ENCODE measurements around the gene PPP6C.

- TF ChIP-seq CTCF (IDR thresholded peaks at IDR 0.05; ENCODE audit: extremely low read depth in 1 of 2, insufficient read depth in 1 of 2, low read depth in 1 of 2, low read length in 2 of 2) (no peak), EZH2 (IDR thresholded peaks at IDR 0.05; ENCODE audit: borderline replicate concordance, low read depth, low read length, severe bottlenecking) (no peak), POLR2A (IDR thresholded peaks at IDR 0.05; ENCODE audit: low read depth, low read length) (no peak), POLR2AphosphoS5 (IDR thresholded peaks at IDR 0.05; ENCODE audit: insufficient read depth, low read depth, low read length) (no peak), FOS (IDR thresholded peaks at IDR 0.05; ENCODE audit: borderline replicate concordance, insufficient read depth, low read length) (no peak), JUN (IDR thresholded peaks at IDR 0.05; ENCODE audit: borderline replicate concordance, insufficient read depth, insufficient read length, low read depth) (no peak), GATA2 (IDR thresholded peaks at IDR 0.05; ENCODE audit: insufficient read depth, insufficient read length, low read depth, low read length) (no peak), MAX (IDR thresholded peaks at IDR 0.05; ENCODE audit: insufficient read depth, insufficient read length) (no peak)
These were observed 8.7 kb downstream of the PPP6C start for GRCh38 chr9:125180876-125181275.
